Cardiac septum (tissue), 1 donor: ENCODE data around the gene CCR2. TPM values are rescaled to one million over a fixed set of nuclear protein-coding genes. Genes with fewer than 3 reads are reported as not detected.

ENCODE experiments used
- DNase-seq: peaks from one replicate; pipeline ENCODE4 v3.0.0-alpha.2; 2020; ENCODE audit warnings: low spot score
- intact Hi-C: fragments of 100-400 bp; cut with DNase I; formaldehyde crosslinking; loops from one replicate; pipeline ENCODE4 v1.14.0; 2022
- total RNA-seq: library from RNA; stranded (reverse); fragmentation: NEBNext Ultra II Directional; extraction: Animal tissue kit (Norgen Biotek cat#: 25700); gene quantifications from one replicate; pipeline ENCODE4 v1.2.1, GENCODE V29; 2021
- donor health status: DM: no; HTN: no; CAD: no.

The CCR2 gene
- total RNA-seq, 1 donor from 2014 or later: 1.3 TPM

GRCh38 chr3:46351646-46352045, 2.3 kb upstream of the CCR2 start:
- DNase-seq: no peak
- intact Hi-C loops: no loop called here

DNA sequence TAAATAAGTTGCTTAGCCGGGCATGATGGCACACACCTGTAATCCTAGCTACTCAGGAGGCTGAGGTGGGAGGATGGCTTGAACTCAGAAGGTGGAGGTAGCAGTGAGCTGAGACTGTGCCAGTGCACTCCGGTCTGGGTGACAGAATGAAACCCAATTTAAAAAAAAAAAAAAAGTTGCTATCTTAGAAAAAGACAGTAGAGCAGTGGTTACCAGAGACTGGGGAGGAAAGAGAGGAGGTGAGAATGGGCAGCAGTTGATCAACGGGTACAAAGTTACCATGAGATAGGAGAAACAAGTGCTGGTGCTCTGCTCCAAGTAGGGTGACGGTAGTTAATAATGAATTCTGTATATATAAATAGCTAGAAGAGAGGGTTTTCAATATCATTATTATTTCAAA, 821 bp upstream of the CCR2 start:
- intact Hi-C loops: no loop called here
- no peak for DNase-seq

GRCh38 chr3:46354478-46354877, 567 bp downstream of the CCR2 start:
- DNase-seq: no peak
- intact Hi-C loops: no loop called here

GRCh38 chr3:46354984-46355383, 1.1 kb downstream of the CCR2 start:
- DNase-seq: no peak
- intact Hi-C loops: no loop called here

- DNase-seq: no peak
- intact Hi-C loops: no loop called here
Measured at GRCh38 chr3:46356276-46356675, 2.4 kb downstream of the CCR2 start.

GRCh38 chr3:46356909-46357308, 3.0 kb downstream of the CCR2 start:
- DNase-seq: no peak
- intact Hi-C loops: no loop called here

- no peak for DNase-seq
- intact Hi-C loops: no loop called here
Measured at GRCh38 chr3:46358466-46358865, 4.6 kb downstream of the CCR2 start.

- no peak for DNase-seq
- intact Hi-C loops: no loop called here
Measured at GRCh38 chr3:46359733-46360493, 6.0 kb downstream of the CCR2 start.

- intact Hi-C loops: no loop called here
- DNase-seq: no peak
Measured at GRCh38 chr3:46360907-46361306, 7.0 kb downstream of the CCR2 start.

DNA sequence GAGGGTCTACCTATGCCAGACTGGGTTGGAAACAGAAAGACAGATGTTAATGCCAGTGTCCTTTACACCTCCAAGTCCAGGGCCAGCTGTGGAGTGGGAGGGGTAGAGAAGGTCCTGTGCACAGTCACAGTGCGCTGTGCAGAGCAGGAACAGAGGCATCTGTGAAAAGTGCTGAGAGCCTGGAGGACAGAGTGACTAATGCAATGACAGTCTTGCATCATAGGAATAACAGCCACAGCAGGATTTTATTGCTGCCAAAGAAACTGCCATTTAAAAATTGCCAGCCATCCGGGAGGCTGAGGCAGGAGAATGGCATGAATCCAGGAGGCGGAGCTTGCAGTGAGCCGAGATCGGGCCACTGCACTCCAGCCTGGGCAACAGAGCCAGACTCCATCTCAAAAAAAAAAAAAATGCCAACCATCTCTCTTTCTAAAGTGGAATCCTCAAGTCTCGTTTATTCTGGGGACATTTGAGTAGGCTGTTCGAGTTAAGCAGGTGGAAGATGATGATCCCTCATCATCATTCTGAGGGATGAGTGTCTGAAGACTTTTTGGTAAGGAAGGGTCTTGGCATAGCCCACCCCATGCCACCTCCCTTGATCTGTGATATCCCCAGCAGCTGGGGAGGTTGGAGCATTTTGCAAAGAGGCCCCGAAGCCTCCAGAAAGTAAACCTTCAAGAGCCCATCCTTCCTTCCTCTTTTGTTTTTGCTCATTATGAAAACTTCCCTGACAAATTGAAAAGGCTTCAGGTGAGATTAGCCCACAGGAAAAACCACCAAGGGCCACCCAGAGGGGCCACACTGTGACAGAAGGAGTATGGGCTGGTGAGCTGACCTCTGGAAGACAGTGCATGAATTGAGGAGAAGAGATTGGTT, 7.7 kb downstream of the CCR2 start:
- intact Hi-C loops: no loop called here
- no peak for DNase-seq

DNA sequence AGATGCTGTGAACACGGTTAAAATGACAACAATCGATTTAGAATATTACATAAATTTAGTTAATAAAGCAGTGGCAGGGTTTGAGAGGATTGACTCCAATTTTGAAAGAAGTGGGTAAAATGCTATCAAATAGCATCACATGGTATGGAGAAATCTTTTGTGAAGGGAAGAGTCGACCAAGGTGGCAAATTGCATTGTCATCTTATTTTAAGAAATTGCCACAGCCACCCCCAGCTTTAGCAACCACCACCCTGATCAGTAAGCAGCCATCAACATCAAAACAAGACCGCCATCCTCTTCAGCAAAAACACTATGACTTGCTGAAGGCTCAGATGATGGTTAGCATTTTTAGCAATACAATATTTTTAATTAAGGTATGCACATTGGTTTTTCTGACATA, 11.1 kb downstream of the CCR2 start:
- no peak for DNase-seq
- intact Hi-C loops: no loop called here

GRCh38 chr3:46365737-46366524, 12.0 kb downstream of the CCR2 start:
- no peak for DNase-seq
- intact Hi-C loops: no loop called here

DNA sequence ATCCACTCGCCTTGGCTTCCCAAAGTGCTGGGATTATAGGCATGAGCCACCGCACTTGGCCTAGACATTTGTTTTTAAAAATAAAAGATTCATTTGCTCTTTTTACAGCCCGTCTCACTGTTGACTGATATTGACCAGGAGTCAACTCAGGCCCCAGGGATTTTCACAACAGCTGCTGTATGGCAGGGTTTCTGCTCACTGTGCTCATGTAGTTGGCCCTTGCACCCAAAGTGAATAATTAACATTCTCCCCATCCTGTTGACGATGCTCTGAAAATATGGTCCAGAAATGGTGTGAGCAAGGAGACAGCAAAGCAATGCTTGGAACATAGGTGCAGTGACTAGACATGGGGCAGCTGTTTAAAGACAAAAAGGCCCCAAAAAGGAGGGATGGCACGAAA, 13.9 kb downstream of the CCR2 start:
- intact Hi-C loops: no loop called here
- no peak for DNase-seq

DNA sequence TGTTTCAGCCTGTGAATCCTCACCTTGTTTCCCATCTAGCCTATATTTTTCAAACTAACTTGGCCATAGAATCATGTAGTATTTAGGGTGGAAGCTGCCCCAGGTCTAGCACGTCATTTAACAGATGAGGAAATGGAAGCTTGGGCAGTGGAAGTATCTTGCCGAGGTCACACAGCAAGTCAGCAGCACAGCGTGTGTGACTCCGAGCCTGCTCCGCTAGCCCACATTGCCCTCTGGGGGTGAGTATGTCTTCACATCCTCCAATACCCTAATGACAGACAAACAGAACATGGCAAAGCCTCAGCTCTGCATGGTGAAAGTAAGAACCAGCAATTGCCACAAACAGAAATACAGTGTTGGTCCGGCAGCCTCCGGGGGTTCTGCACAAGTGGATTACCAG, 14.7 kb downstream of the CCR2 start:
- peak; percentile 81 for DNase-seq
- intact Hi-C loops: no loop called here

GRCh38 chr3:46369151-46369550, 15.2 kb downstream of the CCR2 start:
- intact Hi-C loops: no loop called here

DNA sequence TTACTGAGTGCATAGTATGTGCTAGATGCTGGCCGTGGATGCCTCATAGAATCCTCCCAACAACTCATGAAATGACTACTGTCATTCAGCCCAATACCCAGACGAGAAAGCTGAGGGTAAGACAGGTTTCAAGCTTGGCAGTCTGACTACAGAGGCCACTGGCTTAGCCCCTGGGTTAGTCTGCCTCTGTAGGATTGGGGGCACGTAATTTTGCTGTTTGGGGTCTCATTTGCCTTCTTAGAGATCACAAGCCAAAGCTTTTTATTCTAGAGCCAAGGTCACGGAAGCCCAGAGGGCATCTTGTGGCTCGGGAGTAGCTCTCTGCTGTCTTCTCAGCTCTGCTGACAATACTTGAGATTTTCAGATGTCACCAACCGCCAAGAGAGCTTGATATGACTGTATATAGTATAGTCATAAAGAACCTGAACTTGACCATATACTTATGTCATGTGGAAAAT, 15.8 kb downstream of the CCR2 start:
- intact Hi-C loops: no loop called here
- DNase-seq: no peak

More at GRCh38 chr3:46369151-46369550, 15.2 kb downstream of the CCR2 start:
- no peak for DNase-seq

DNA sequence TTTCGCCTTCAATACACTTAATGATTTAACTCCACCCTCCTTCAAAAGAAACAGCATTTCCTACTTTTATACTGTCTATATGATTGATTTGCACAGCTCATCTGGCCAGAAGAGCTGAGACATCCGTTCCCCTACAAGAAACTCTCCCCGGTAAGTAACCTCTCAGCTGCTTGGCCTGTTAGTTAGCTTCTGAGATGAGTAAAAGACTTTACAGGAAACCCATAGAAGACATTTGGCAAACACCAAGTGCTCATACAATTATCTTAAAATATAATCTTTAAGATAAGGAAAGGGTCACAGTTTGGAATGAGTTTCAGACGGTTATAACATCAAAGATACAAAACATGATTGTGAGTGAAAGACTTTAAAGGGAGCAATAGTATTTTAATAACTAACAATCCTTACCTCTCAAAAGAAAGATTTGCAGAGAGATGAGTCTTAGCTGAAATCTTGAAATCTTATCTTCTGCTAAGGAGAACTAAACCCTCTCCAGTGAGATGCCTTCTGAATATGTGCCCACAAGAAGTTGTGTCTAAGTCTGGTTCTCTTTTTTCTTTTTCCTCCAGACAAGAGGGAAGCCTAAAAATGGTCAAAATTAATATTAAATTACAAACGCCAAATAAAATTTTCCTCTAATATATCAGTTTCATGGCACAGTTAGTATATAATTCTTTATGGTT, 17.1 kb downstream of the CCR2 start, which contains the start of gene CCR5:
Gene CCR5 (plus strand): TSS at position 108 of the 680 bp plus-strand sequence. CDS start 1,957 bp downstream, outside the sequence.
- no peak for DNase-seq
- intact Hi-C loops: no loop called here

GRCh38 chr3:46371519-46372340, 17.8 kb downstream of the CCR2 start:
- intact Hi-C loops: no loop called here
- DNase-seq: no peak
